NOMO-1 treated with dmso at 0.1 percent for 144 hours (cell line): ENCODE data around the gene PSENEN.

Experiments used
- DNase-seq: peaks from one replicate; lab custom pipeline; 2025; ENCODE audit not compliant: unreplicated experiment; lab: John Stamatoyannopoulos, UW

Gene PSENEN

GRCh38 chr19:35733180-35734125 lies 12.0 kb upstream of the PSENEN start:
- no peak for DNase-seq

- DNase-seq, result no peak
Observed at GRCh38 chr19:35734273-35734672, 11.2 kb upstream of the PSENEN start.

GRCh38 chr19:35734889-35735288 lies 10.6 kb upstream of the PSENEN start:
- DNase-seq, result no peak

- no peak for DNase-seq
Observed at GRCh38 chr19:35736913-35737886, 8.3 kb upstream of the PSENEN start.

- DNase-seq, result no peak
Observed at GRCh38 chr19:35738021-35738886, 7.2 kb upstream of the PSENEN start.

- DNase-seq, result no peak
Observed at GRCh38 chr19:35738887-35739229, 6.6 kb upstream of the PSENEN start.

- DNase-seq, result no peak
Observed at GRCh38 chr19:35739275-35740107, 6.0 kb upstream of the PSENEN start.

GRCh38 chr19:35740108-35740422 lies 5.4 kb upstream of the PSENEN start:
- no peak for DNase-seq

GRCh38 chr19:35740423-35741202 lies 4.8 kb upstream of the PSENEN start:
- DNase-seq, result peak; percentile 95

GRCh38 chr19:35741203-35741515 lies 4.3 kb upstream of the PSENEN start:
- DNase-seq, result no peak

- DNase-seq, result peak; percentile 58
Observed at GRCh38 chr19:35742121-35742724, 3.2 kb upstream of the PSENEN start, which contains the start of gene IGFLR1. Gene IGFLR1 (minus strand): TSS chr19:35742452. CDS start chr19:35741180, 1,272 bp downstream.

GRCh38 chr19:35743640-35744429 lies 1.6 kb upstream of the PSENEN start:
- DNase-seq, result no peak

- DNase-seq, result peak; percentile 86
Observed at GRCh38 chr19:35744430-35745327, 772 bp upstream of the PSENEN start.

- no peak for DNase-seq
Observed at GRCh38 chr19:35746087-35746462, 624 bp downstream of the PSENEN start.

- no peak for DNase-seq
Observed at GRCh38 chr19:35746531-35746930, 1.1 kb downstream of the PSENEN start.

GRCh38 chr19:35748106-35749020 lies 2.9 kb downstream of the PSENEN start, which contains the start of gene LIN37:
Gene LIN37 (plus strand): TSS chr19:35748576. CDS start chr19:35748725, 149 bp downstream.
- peak; percentile 98 for DNase-seq
